ES-I3 (cell line): Measurements from ENCODE around the gene COX19.
"Not testable (repeated sequence)": the region's sequence is repeated elsewhere in the genome, so short reads cannot be mapped to it uniquely, and the experiment has no call there.

ENCODE experiments used
- H3K36me3 ChIP-seq: 2 replicates; pipeline ENCODE4 v1.6.1; 2013; ENCODE audit warnings: mild to moderate bottlenecking, low read length, control low read depth, moderate library complexity; ENCODE audit not compliant: insufficient read depth
- H3K4me1 ChIP-seq: 2 replicates; pipeline ENCODE4 v1.6.1; 2013; ENCODE audit warnings: mild to moderate bottlenecking, control low read depth, low read length; ENCODE audit not compliant: insufficient read depth
- H3K9ac ChIP-seq: 2 replicates; pipeline ENCODE4 v1.6.1; 2013; ENCODE audit warnings: low read depth, mild to moderate bottlenecking, low read length, moderate library complexity
- H3K9me3 ChIP-seq: 2 replicates; pipeline ENCODE4 v1.6.1; 2013; ENCODE audit warnings: mild to moderate bottlenecking, low read length, moderate library complexity; ENCODE audit not compliant: control insufficient read depth, insufficient read depth

The COX19 gene

DNA sequence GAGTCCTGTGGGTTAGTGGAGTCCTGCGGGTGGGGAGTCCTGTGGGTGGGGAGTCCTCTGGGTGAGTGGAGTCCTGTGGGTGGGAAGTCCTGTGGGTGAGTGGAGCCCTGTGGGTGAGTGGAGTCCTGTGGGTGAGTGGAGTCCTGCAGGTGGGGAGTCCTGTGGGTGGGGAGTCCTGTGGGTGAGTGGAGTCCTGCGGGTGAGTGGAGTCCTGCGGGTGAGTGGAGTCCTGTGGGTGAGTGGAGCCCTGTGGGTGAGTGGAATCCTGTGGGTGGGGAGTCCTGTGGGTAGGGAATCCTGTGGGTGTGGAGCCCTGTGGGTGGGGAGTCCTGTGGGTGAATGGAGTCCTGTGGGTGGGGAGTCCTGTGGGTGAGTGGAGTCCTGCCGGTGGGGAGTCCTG is 26.7 kb upstream of the COX19 start:
- not testable (repeated sequence) for H3K9me3 ChIP-seq, H3K36me3 ChIP-seq, H3K4me1 ChIP-seq, H3K9ac ChIP-seq

DNA sequence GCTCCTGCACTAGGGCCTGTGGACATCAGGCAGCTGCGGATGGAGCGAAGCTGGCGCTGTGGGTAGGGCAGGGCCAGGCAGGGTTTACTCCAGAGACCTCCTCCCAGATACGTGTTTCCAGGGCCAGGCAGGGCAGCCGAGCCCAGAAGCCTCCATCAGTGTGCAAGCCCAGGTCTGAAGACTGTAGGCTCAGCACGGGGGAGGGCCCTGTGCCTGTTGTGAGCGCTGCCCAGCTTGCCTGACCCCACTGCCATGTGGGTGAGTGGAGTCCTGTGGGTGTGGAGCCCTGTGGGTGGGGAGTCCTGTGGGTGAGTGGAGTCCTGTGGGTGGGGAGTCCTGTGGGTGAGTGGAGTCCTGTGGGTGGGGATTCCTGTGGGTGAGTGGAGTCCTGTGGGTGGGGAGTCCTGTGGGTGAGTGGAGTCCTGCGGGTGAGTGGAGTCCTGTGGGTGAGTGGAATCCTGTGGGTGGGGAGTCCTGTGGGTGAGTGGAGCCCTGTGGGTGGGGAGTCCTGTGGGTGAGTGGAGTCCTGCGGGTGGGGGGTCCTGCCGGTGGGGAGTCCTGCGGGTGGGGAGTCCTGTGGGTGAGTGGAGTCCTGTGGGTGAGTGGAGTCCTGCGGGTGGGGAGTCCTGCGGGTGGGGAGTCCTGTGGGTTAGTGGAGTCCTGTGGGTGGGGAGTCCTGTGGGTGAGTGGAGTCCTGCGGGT is 25.9 kb upstream of the COX19 start:
- not testable (repeated sequence) for H3K9me3 ChIP-seq, H3K36me3 ChIP-seq, H3K4me1 ChIP-seq, H3K9ac ChIP-seq

DNA sequence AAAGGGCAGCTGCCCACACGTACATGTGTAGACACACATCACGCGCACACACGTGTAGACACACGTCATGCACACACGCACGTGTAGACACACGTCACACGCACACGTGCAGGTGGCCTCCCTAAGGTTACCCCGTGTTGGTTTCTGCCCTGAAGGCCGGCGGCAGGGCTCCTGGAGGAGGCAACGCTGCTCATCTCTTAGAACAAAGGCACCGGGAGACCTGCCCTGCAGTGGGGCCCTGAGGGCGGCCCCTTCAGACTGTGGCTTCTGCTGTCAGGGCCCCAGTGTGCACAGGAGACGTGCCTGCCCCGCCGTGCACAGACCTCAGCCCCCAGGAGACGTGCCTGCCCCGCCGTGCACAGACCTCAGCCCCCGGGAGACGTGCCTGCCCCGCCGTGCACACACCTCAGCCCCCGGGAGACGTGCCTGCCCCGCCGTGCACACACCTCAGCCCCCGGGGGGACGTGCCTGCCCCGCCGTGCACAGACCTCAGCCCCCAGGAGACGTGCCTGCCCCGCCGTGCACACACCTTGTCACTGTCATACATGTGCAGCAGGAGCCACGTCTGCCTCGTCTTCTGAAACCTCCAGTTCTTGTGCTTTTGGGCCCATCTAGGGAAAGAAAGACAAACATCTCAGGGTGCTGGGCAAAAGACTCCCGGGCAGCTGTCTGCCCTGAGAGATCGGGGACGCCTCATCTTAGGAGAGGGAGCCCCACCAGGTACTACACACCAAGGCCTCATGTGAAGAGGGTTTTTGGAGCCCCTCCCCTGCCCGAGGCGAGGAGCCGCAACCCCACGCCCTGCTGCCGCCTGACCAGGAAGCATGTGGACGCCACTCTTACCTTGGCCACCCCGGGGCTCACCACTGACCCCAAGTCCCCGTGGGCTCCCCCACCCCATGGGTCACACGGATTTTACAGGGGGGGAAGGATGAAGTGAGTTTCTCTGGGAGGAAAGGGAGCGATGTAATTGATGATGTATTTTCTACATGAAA is 24.9 kb upstream of the COX19 start:
- peaks cover 4% of the 10 kb centered on the region; the same call in 1 of the 2 replicates for H3K4me1 ChIP-seq
- H3K36me3 ChIP-seq = peaks cover 4% of the 10 kb centered on the region; the same call in 1 of the 2 replicates
- H3K9ac ChIP-seq = no peak overlapping the region
- H3K9me3 ChIP-seq = no peaks in the 10 kb centered on the region

GRCh38 chr7:999149-999879 is 24.0 kb upstream of the COX19 start:
- Histone ChIP-seq H3K4me1 (peaks cover 4% of the 10 kb centered on the region; the same call in 1 of the 2 replicates), H3K9me3 (no peaks in the 10 kb centered on the region), H3K36me3 (peaks cover 4% of the 10 kb centered on the region; the same call in 1 of the 2 replicates), H3K9ac (no peak overlapping the region)

GRCh38 chr7:997404-998395 is 22.4 kb upstream of the COX19 start:
- H3K9ac ChIP-seq = no peak overlapping the region
- peaks cover 4% of the 10 kb centered on the region; the same call in 1 of the 2 replicates for H3K36me3 ChIP-seq
- H3K4me1 ChIP-seq = peaks cover 7% of the 10 kb centered on the region; the same call in 1 of the 2 replicates
- H3K9me3 ChIP-seq = no peaks in the 10 kb centered on the region

GRCh38 chr7:996079-996872 is 20.9 kb upstream of the COX19 start:
- Histone ChIP-seq H3K9me3 (no peaks in the 10 kb centered on the region), H3K4me1 (peaks cover 7% of the 10 kb centered on the region; the same call in 1 of the 2 replicates), H3K36me3 (peaks cover 4% of the 10 kb centered on the region; the same call in 1 of the 2 replicates), H3K9ac (no peak overlapping the region)

- H3K36me3 ChIP-seq = peaks cover 4% of the 10 kb centered on the region; the same call in 1 of the 2 replicates
- H3K4me1 ChIP-seq = peaks cover 7% of the 10 kb centered on the region; the same call in 1 of the 2 replicates
- H3K9ac ChIP-seq = no peak overlapping the region
- H3K9me3 ChIP-seq = no peaks in the 10 kb centered on the region
Observed at GRCh38 chr7:995571-995970, 20.2 kb upstream of the COX19 start.

DNA sequence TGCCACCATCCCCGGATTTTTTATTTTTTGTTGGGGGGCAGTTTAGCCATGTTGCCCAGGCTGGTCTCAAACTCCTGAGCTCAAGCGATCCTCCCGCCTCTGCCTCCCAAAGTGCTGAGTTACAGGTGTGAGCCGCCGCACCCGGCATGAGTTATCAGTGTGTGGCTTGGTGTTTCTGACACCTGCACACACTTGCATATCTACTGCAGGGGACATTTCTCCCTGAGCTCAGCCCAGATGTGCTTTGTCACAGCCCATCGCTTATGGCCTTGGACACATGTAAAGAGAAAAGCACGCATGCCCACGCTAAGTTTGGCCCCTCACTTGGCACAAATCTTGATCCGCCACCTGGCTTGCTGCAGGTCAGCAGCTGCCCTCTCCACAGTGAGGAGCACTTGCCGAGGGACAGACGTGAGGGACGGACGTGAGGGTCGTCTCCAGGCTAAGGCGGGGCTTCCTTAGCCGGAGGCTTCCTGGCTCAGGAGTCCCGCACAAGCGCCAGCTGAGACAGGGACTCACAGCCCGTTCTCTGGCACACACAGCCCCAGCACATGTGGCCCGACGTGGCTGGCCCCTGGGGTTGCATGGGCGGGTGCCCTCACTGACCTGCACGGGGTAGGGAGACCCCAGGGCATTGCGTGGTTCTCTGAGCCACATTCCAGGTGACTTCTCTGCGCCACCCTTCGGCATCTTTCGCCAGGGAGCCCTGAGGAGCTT is 19.4 kb upstream of the COX19 start:
- H3K9ac ChIP-seq = no peak overlapping the region
- H3K9me3 ChIP-seq = no peaks in the 10 kb centered on the region
- H3K4me1 ChIP-seq = peaks cover 5% of the 10 kb centered on the region; the same call in 1 of the 2 replicates

GRCh38 chr7:992709-993607 is 17.6 kb upstream of the COX19 start:
- Histone ChIP-seq H3K9ac (no peak overlapping the region), H3K36me3 (no peaks in the 10 kb centered on the region), H3K4me1 (peaks cover 7% of the 10 kb centered on the region; the same call in 1 of the 2 replicates), H3K9me3 (no peaks in the 10 kb centered on the region)

More for the DNA sequence above, 19.4 kb upstream of the COX19 start:
- H3K36me3 ChIP-seq = peaks cover 4% of the 10 kb centered on the region; the same call in 1 of the 2 replicates

- Histone ChIP-seq H3K4me1 (peaks cover 7% of the 10 kb centered on the region; the same call in 1 of the 2 replicates), H3K36me3 (no peaks in the 10 kb centered on the region), H3K9me3 (no peaks in the 10 kb centered on the region), H3K9ac (no peak overlapping the region)
Observed at GRCh38 chr7:991729-992656, 16.6 kb upstream of the COX19 start.
